ENCODE measurements around the gene NRG2. TPM values are rescaled to one million over a fixed set of nuclear protein-coding genes. Genes with fewer than 3 reads are reported as not detected.

Gene NRG2
- total and polyA plus RNA-seq, 2 of the 8 experiments (the other 6 are each of a cell fraction or from before 2014, with no cell fraction given), result 0.27 to 0.54 TPM

DNA sequence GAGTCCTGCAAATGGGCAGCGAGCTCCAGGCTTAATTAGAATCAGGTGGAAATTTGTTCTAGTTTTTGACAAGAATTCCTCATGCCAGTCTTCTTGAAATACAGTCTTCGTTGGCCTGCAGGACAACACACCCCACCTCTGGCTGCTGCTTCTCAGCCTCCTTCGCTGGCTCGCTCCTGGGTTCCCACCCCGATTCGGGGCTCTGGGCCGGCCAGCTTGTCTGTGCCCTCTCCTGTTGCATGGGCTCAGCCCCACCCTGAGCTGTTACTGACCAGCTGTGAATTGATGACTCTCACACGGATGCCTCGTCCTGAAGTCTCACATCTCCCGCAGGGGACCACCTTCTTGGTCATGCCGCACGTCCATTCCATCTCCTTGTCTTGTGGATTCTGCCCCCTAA lies 226.5 kb downstream of the NRG2 start (continued):
- TF ChIP-seq, protein P1, sequence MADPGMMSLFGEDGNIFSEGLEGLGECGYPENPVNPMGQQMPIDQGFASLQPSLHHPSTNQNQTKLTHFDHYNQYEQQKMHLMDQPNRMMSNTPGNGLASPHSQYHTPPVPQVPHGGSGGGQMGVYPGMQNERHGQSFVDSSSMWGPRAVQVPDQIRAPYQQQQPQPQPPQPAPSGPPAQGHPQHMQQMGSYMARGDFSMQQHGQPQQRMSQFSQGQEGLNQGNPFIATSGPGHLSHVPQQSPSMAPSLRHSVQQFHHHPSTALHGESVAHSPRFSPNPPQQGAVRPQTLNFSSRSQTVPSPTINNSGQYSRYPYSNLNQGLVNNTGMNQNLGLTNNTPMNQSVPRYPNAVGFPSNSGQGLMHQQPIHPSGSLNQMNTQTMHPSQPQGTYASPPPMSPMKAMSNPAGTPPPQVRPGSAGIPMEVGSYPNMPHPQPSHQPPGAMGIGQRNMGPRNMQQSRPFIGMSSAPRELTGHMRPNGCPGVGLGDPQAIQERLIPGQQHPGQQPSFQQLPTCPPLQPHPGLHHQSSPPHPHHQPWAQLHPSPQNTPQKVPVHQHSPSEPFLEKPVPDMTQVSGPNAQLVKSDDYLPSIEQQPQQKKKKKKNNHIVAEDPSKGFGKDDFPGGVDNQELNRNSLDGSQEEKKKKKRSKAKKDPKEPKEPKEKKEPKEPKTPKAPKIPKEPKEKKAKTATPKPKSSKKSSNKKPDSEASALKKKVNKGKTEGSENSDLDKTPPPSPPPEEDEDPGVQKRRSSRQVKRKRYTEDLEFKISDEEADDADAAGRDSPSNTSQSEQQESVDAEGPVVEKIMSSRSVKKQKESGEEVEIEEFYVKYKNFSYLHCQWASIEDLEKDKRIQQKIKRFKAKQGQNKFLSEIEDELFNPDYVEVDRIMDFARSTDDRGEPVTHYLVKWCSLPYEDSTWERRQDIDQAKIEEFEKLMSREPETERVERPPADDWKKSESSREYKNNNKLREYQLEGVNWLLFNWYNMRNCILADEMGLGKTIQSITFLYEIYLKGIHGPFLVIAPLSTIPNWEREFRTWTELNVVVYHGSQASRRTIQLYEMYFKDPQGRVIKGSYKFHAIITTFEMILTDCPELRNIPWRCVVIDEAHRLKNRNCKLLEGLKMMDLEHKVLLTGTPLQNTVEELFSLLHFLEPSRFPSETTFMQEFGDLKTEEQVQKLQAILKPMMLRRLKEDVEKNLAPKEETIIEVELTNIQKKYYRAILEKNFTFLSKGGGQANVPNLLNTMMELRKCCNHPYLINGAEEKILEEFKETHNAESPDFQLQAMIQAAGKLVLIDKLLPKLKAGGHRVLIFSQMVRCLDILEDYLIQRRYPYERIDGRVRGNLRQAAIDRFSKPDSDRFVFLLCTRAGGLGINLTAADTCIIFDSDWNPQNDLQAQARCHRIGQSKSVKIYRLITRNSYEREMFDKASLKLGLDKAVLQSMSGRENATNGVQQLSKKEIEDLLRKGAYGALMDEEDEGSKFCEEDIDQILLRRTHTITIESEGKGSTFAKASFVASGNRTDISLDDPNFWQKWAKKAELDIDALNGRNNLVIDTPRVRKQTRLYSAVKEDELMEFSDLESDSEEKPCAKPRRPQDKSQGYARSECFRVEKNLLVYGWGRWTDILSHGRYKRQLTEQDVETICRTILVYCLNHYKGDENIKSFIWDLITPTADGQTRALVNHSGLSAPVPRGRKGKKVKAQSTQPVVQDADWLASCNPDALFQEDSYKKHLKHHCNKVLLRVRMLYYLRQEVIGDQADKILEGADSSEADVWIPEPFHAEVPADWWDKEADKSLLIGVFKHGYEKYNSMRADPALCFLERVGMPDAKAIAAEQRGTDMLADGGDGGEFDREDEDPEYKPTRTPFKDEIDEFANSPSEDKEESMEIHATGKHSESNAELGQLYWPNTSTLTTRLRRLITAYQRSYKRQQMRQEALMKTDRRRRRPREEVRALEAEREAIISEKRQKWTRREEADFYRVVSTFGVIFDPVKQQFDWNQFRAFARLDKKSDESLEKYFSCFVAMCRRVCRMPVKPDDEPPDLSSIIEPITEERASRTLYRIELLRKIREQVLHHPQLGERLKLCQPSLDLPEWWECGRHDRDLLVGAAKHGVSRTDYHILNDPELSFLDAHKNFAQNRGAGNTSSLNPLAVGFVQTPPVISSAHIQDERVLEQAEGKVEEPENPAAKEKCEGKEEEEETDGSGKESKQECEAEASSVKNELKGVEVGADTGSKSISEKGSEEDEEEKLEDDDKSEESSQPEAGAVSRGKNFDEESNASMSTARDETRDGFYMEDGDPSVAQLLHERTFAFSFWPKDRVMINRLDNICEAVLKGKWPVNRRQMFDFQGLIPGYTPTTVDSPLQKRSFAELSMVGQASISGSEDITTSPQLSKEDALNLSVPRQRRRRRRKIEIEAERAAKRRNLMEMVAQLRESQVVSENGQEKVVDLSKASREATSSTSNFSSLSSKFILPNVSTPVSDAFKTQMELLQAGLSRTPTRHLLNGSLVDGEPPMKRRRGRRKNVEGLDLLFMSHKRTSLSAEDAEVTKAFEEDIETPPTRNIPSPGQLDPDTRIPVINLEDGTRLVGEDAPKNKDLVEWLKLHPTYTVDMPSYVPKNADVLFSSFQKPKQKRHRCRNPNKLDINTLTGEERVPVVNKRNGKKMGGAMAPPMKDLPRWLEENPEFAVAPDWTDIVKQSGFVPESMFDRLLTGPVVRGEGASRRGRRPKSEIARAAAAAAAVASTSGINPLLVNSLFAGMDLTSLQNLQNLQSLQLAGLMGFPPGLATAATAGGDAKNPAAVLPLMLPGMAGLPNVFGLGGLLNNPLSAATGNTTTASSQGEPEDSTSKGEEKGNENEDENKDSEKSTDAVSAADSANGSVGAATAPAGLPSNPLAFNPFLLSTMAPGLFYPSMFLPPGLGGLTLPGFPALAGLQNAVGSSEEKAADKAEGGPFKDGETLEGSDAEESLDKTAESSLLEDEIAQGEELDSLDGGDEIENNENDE (IDR thresholded peaks at IDR 0.05; ENCODE audit: insufficient replicate concordance, low read length), result no peak
- TF ChIP-seq KDM5A (IDR thresholded peaks at IDR 0.05; ENCODE audit: low read length), result no peak
- TF ChIP-seq SIN3A (conservative IDR thresholded peaks at IDR 0.05 in 1 of 2, IDR thresholded peaks at IDR 0.05 in 1 of 2; ENCODE audit: low read depth in 1 of 2, low read length in 2 of 2), result no peak
- TF ChIP-seq, protein P2, sequence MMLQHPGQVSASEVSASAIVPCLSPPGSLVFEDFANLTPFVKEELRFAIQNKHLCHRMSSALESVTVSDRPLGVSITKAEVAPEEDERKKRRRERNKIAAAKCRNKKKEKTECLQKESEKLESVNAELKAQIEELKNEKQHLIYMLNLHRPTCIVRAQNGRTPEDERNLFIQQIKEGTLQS (IDR thresholded peaks at IDR 0.05; ENCODE audit: insufficient read depth, low read depth, low read length), result no peak
- no peak for TF ChIP-seq BRCA1 (IDR thresholded peaks at IDR 0.05; ENCODE audit: low read depth, low read length)
- TF ChIP-seq, protein P3, sequence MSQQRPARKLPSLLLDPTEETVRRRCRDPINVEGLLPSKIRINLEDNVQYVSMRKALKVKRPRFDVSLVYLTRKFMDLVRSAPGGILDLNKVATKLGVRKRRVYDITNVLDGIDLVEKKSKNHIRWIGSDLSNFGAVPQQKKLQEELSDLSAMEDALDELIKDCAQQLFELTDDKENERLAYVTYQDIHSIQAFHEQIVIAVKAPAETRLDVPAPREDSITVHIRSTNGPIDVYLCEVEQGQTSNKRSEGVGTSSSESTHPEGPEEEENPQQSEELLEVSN (IDR thresholded peaks at IDR 0.05), result no peak
- no peak for TF ChIP-seq RXRA (IDR thresholded peaks at IDR 0.05; ENCODE audit: insufficient read depth, low read depth, low read length)
- no peak for TF ChIP-seq EZH2 (IDR thresholded peaks at IDR 0.05; ENCODE audit: low read depth, low read length, severe bottlenecking)

Measured in H1 (cell line).